GM12892 (cell line): ENCODE measurements around the gene ACKR2.
"Not testable (repeated sequence)": the region's sequence is repeated elsewhere in the genome, so short reads cannot be mapped to it uniquely, and the experiment has no call there.

Source experiments
- DNase-seq: peaks from one replicate; pipeline ENCODE4 v3.0.0; 2011; ENCODE audit not compliant: insufficient read length
- FAIRE-seq: peaks from 2 replicates; lab custom pipeline; 2011; peaks lifted over from hg19 to GRCh38; lab: Jason Lieb, UNC
- POLR2A ChIP-seq: IDR thresholded peaks from 2 replicates; pipeline ENCODE4 v1.6.1; 2011; ENCODE audit warnings: low read depth, low read length, control low read depth
- POLR2AphosphoS5 ChIP-seq: IDR thresholded peaks from 2 replicates; pipeline ENCODE4 v1.6.1; 2011; ENCODE audit warnings: low read depth, low read length, control low read depth
- TAF1 ChIP-seq: IDR thresholded peaks from 2 replicates; pipeline ENCODE4 v1.6.1; 2011; ENCODE audit warnings: low read depth, mild to moderate bottlenecking, control low read depth, low read length, borderline replicate concordance

ACKR2 gene

GRCh38 chr3:42803414-42804105, 5.7 kb upstream of the ACKR2 start:
- FAIRE-seq (peak; percentile 44), DNase-seq (peak; percentile 24)
- TF ChIP-seq POLR2AphosphoS5: no peak
- no peak for TF ChIP-seq POLR2A
- TF ChIP-seq TAF1: no peak; the same call in 1 of the 2 replicates

- TF ChIP-seq POLR2AphosphoS5 (no peak; the same call in 1 of the 2 replicates), TAF1 (peak; percentile 70), POLR2A (peak; percentile 85)
- DNase-seq (peak; percentile 98), FAIRE-seq (peak; percentile 99)
Observed at GRCh38 chr3:42804106-42804830, 5.0 kb upstream of the ACKR2 start, which contains the start of gene HIGD1A. Gene HIGD1A (minus strand): TSS chr3:42804490. CDS start chr3:42794253, 10,237 bp downstream.

- DNase-seq (no peak), FAIRE-seq (no peak)
- TF ChIP-seq POLR2A (no peak), POLR2AphosphoS5 (no peak), TAF1 (no peak)
Observed at GRCh38 chr3:42804831-42805132, 4.5 kb upstream of the ACKR2 start.

- TF ChIP-seq POLR2AphosphoS5: no peak
- no peak for TF ChIP-seq POLR2A
- TF ChIP-seq TAF1: no peak
- no peak for DNase-seq
- no peak for FAIRE-seq
Observed at GRCh38 chr3:42805141-42805821, 4.0 kb upstream of the ACKR2 start.

GRCh38 chr3:42807929-42808328, 1.3 kb upstream of the ACKR2 start:
- FAIRE-seq (no peak), DNase-seq (no peak)
- TF ChIP-seq TAF1 (no peak), POLR2A (no peak), POLR2AphosphoS5 (no peak)

- not testable (repeated sequence) for FAIRE-seq, DNase-seq
Observed at GRCh38 chr3:42810706-42811105, 1.5 kb downstream of the ACKR2 start.

- not testable (repeated sequence) for FAIRE-seq, DNase-seq
Observed at GRCh38 chr3:42811118-42811883, 2.1 kb downstream of the ACKR2 start.

- FAIRE-seq (no peak), DNase-seq (no peak)
- TF ChIP-seq POLR2AphosphoS5: no peak
- TF ChIP-seq POLR2A: no peak
- TF ChIP-seq TAF1: no peak
Observed at GRCh38 chr3:42814246-42814645, 5.0 kb downstream of the ACKR2 start.

- DNase-seq: no peak
- TF ChIP-seq POLR2A (no peak), POLR2AphosphoS5 (no peak), TAF1 (no peak)
- FAIRE-seq: no peak
Observed at GRCh38 chr3:42814914-42815507, 5.8 kb downstream of the ACKR2 start.

- DNase-seq (no peak), FAIRE-seq (no peak)
- no peak for TF ChIP-seq POLR2AphosphoS5
- TF ChIP-seq POLR2A: no peak
- no peak for TF ChIP-seq TAF1
Observed at GRCh38 chr3:42815826-42816225, 6.6 kb downstream of the ACKR2 start.

GRCh38 chr3:42819351-42819965, 10.2 kb downstream of the ACKR2 start:
- FAIRE-seq (no peak), DNase-seq (no peak)
- TF ChIP-seq POLR2A (no peak), TAF1 (no peak), POLR2AphosphoS5 (no peak)

- no peak for TF ChIP-seq POLR2AphosphoS5
- TF ChIP-seq TAF1: no peak
- TF ChIP-seq POLR2A: no peak
- DNase-seq (no peak), FAIRE-seq (no peak)
Observed at GRCh38 chr3:42820746-42821051, 11.5 kb downstream of the ACKR2 start.

- FAIRE-seq: no peak
- TF ChIP-seq POLR2A (no peak), TAF1 (no peak), POLR2AphosphoS5 (no peak)
- no peak for DNase-seq
Observed at GRCh38 chr3:42822828-42823227, 13.6 kb downstream of the ACKR2 start.
